Measurements from ENCODE around the gene ADCY2.

ADCY2 gene

DNA sequence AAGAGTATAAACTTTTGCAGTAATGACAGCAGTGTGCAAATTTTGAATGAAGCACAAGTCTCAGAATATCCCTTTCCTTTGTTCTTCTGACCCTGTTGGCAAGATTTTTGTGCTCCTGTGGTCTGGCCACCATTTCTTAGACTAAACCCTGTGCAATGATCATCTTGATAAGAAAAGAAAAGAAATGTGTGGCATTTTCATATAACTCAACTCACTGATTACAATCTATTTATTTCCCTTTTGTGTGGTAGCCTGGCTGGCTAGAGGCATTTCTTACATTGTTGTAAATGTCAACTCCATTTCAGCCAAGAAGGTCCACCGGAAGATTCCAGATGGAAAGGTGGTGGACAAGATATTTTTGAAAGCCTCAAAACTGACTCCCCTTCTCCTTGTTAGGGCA lies 41.9 kb downstream of the ADCY2 start:
- no peak for DNase-seq (ENCODE audit: low spot score)

DNA sequence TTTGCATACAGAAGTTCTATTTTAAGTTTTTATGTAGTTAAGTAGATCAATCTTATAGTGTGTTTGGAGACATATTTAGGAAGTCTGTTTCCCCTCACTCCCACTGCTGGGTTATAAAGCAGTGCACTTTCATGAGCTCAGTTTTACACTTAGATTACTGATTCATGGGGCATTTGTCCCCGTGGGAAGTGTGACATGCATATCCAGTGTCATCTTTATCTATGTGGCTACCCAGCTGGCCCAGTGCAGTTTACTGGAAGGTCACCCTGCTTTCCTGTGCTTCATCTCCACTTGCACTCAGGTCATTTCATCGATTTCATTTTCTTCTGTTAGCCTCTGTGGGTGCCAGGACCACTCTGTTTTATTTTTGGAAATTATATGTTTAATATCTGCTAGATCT lies 49.1 kb downstream of the ADCY2 start:
- no peak for DNase-seq (ENCODE audit: low spot score)

DNA sequence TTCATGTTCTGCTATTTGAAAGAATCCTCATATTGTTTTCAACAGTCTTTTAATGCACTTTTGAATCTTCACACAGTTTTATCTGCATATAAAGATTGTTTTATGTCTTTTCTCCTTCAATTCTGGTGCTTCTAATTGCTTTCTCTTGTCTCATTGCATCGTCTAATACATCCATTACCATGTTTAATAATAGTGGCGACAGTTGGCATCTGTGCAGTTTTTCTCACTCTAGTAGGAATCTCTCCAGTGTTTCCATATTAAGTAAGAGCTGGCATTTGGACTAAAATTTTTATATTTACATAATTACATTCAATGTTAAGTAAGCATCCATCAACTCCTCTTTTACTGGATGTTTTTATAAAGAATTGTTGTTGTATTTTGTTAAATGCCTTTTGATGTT lies 49.9 kb downstream of the ADCY2 start:
- DNase-seq (ENCODE audit: low spot score): no peak

DNA sequence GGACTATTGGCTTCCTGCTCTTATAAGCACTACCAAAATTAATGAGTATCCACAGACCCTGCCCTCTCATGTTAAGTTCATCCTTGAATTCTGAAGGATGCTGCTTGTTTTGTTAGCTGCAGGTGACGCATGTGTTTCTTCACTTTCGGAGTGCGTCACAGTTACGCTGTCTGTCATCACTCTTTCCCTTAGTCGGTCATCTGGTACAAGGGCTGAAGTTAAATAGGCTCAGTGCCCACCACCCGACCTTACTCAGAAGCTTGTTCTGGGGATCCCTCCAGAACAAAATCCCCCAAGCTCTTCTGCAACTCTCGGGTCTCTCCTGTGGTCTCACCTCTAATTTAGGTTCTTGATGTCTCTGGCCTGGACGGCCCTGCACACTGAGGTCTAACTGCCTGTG lies 51.0 kb downstream of the ADCY2 start:
- DNase-seq (ENCODE audit: low spot score): no peak

DNA sequence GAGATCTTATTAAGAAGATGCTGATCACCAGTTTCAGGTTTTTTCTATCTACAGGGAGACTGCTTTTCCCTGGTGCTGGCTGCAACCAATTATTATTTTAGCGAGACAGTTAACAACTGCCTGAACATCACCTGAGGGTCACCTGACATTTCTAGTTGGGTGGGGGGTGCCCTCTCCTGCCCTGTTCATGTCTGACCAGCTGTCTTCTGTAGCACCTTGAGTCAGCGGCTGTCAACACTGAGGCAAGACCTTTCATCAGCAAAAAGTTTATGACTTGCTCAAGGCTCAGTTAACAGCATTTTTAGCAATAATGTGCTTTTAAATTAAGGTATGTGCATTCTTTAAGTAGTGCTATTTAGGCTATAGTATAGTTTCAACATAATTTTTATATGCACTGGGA lies 58.0 kb downstream of the ADCY2 start:
- DNase-seq (ENCODE audit: low spot score): no peak

DNA sequence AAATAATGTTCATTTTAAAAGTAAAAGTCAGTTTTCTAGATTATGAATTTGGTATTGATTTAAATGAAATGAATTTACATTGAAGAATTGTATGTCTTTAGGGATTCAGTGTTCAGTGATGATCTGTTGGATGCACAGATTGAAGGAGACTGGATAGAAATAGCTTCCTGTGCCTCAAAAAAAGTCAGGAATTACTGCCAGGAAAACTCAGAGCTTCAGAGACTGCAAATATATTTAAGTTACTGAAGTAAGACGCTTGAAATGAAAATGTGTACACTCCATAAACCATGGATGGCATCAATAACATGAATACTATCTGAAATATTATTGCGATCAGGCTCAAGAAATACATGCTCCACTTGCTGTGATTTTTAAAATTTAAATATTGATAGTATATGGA lies 60.3 kb downstream of the ADCY2 start:
- DNase-seq (ENCODE audit: low spot score): no peak

DNA sequence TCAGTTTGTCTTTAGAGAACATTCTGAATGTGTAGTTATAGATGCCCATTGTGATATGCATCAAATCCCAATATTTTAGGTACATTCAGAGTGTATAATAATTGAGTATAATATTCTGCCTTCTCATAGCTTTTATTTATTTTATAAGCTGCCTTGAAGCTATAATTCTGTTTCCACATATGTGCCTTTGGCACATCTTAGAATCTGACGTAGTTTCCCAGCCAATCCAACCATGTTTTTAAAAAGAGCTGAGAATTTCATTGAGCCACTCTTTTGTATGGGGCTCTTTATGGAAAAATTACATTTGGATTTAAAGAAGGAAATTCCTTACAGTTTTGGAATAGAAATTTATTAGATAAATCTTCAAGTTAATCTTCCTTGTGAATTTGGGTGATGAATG lies 65.4 kb downstream of the ADCY2 start:
- no peak for DNase-seq (ENCODE audit: low spot score)

DNA sequence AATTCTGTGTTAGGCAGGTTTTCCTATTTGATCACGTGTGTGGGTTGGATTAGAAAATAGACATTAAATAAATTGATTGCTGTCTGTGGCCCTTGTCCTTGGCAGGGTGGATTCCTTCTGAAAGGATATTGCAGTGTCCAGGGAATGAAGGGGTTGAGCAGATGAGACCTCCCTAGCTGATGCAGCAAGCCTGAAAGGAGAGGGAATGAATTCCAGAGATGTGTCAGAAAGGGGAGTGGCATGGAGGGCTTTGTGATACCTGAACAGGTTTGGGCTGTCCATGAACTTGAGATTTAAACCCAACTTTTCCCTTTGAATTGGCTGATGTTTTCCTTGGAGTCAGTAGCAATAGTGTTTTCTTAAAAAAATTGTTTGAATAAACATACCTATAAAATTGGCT lies 66.8 kb downstream of the ADCY2 start:
- no peak for DNase-seq (ENCODE audit: low spot score)

DNA sequence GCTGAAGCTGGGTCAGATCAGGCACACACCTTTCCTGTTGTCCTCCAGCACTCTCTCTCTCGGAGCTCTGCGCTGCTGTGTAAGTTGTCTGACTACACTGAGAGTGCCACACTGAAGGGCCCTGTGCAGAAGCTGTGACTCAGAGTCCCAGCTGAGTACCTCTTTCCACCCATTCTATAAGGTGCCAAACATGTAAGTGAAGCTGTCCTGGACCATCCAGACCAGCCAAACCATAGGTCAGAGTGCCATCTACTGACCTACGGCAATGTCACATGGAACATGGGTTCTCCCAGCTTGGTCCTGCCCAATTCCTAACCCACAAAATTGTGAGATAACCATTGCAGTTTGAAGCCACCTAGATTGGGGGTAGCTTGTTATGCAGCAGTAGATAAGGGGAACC lies 68.2 kb downstream of the ADCY2 start:
- DNase-seq (ENCODE audit: low spot score): no peak

DNA sequence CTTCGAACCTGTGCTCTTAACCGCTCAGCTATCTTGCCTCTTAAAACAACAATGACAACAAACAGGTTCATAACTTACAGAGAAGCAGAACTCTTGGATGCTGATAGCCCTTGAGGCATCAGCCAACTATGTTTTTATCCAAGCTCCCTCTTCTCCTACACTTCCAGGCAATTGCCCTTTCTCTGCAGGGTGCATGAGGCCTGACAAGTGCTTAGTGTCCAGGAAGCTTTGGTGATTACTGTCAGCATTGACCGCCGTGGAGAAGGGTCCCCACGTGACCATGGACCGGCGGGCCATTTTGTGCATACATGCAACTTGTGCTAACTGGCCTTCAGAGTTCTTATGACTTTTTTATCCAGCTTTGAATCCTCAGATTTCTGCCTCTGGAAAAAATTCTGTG lies 71.2 kb downstream of the ADCY2 start:
- no peak for DNase-seq (ENCODE audit: low spot score)

DNA sequence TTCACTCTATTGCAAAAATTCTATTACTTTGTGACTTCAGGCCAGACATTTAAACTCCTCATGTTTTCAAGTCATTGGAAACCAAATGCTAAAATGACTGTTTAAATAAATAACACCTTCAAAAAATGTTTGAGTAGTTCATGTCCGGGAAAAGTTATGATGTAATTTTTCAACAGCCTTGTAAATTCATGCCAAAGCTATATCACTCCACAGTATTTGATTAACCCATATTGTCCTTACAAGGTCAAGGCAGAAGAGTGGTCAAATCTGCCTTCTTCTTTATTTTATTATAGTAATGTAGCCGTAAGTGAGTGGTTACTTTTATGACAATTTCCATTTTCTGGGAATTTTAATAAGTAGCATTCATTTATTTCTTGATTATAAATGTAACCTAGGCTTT lies 72.8 kb downstream of the ADCY2 start:
- no peak for DNase-seq (ENCODE audit: low spot score)

DNA sequence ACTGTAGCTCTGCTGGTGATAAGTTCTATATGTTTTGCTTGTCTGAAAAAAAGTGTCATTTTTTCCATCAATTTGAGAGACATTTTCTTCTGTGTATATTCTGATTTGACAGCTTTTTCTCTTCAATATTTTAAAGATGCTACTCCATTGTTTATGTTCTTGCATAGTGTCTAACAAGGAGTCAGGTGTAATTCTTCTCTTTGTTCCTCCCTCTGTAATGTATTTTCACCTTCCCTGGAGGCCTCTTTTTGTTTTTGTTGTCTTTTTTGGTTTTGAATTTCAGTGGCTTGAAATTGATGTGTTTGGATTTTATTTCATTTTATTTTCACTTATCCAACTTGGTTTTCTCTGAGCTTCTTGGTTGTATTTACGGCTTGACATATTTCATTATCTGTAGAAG lies 75.8 kb downstream of the ADCY2 start:
- no peak for DNase-seq (ENCODE audit: low spot score)

DNA sequence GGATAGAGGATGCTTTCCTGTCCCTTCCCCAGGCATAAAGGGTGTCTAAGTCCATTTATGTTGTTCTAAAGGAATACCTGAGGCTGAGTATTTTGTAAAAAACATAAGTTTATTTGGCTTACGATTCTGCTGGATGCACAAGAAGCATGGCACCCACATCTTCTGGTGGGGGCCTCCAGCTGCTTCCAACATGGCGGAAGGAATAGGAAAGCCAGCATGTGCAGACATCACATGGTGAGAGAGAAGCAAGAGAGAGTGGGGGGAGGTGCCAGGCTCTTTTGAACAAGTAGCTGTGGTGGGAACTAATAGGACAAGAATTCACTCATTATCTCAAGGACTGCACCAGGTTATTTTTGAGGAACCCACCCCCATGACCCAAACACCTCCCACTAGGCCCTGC lies 77.2 kb downstream of the ADCY2 start:
- no peak for DNase-seq (ENCODE audit: low spot score)

DNA sequence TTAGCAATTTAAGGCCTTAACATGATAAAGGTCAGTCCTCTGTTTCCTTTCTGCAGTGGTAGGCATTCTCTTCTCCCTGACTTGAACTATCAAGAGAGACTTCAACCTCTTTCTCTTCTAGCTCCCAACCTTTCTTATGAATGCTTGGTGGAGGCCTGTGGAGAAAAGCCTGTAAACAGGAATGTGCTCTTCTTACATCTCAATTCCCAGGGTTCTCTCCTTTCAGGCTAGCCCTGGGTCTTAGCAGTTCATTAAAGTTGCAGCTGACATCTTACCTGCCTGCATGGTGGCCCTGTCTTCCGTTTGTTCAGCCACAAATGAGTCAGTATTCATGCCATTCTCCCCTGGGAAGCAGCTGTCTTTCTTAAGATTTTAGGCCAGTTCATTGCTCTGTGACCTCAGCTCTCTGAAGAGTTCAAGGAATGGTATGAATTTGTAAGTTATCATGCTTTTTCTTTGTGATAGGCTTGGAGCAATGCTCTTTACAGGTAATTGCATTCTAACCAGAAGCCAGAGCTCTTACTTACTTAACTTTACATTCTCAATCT lies 77.8 kb downstream of the ADCY2 start:
- no peak for DNase-seq (ENCODE audit: low spot score)

DNA sequence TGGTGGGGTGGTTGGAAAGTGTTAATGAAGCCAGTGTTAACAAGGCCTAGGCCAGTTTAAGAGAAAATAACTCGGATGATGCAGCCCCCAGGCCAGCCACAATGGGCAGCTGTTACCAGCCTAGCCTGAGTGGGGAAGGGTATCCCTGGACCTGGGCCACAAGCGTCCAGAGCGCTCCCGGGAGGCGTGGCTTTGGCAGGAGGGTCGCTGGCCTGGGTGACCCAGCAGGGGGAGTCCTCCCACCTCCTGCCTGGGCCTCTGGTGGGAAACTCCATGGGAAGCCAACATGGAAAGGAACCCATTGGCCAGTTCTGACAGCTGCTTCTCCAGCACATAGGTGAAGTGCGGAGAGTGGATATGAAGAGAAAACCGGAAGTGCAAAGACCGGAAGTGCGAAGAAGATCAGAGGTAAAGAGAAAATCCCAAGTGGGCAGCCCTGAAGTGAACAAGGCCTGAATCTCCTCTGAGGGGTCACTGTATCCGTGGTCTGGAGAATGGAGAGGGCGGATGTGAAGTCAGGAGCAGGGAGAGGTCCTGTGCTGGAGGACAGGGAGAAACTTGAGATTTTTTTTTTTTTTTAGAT lies 79.0 kb downstream of the ADCY2 start:
- no peak for DNase-seq (ENCODE audit: low spot score)

DNA sequence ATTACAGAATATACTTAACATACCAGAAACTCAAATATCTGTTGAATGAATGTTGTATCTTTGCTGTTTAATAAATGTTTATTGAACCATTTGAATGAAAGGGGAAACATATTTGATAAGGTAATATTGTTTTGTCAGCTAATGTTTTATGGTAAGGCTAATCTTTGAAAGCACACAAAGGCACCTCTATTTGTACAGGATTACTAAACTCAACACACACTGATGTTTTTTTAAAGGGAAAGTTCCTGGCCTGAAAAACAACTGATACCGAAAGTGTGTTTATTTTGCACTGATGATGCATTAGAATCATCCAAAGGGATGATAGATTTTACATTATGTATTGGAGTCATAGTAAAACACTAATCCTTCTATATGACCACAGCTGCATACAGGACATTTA lies 82.5 kb downstream of the ADCY2 start:
- no peak for DNase-seq (ENCODE audit: low spot score)

DNA sequence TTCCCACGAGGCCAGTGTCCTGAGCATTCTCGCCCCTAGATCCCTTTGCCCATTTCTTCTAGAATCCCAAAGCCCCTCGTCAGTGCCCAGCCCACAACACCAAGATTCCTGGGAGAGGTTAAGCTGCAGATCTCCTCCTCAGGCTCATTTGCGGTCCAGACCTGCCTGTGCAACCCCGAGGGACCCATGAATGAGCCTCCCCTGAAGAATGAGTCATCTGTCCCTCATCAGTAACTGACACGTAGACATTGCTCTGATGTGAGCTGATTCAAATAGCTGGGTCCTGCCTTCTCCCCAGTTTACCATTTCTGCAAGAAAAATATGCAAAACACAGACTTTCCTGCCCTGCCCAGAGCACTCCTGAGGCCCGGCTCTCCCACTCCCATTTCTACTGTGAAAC lies 92.8 kb downstream of the ADCY2 start:
- DNase-seq (ENCODE audit: low spot score): no peak

DNA sequence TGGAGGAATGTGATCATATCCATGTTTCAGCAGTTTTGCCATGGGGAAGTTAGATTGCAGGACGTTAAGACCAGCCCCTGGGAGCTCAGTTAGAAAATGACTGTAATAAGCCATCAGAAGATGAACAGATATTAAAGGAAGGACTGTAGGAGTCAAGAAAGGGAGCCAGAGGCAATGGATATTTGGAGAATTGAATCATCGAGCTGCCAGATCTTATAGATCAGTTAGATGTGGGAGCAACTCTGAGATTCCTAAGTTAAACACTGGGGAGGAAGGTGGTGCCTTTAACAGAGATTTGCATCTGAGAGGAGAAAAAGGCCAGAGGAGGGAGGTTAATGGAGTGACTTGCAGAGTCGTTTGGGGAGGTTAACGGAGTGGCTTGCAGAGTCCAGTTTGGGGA lies 96.4 kb downstream of the ADCY2 start:
- DNase-seq (ENCODE audit: low spot score): no peak

DNA sequence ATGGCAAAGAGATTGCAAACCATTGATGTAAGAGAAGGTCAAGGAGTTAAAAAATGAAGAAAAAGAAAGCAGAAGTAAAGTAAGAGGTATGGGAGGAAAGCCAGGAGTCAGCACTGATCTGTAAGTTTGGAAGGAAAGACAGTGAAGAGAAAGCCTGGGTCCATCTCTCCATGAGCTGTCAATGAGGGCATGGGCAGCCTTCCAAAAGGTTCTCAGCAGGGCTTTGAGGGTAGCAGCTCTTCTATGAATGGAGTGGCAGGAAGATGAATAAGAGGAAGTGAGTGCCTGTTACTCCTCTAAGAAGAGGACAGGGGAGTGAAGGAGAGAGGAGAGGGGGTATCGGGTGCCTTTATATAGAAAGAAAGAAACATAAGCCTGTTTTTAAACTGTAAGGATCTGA lies 97.1 kb downstream of the ADCY2 start:
- DNase-seq (ENCODE audit: low spot score): no peak

DNA sequence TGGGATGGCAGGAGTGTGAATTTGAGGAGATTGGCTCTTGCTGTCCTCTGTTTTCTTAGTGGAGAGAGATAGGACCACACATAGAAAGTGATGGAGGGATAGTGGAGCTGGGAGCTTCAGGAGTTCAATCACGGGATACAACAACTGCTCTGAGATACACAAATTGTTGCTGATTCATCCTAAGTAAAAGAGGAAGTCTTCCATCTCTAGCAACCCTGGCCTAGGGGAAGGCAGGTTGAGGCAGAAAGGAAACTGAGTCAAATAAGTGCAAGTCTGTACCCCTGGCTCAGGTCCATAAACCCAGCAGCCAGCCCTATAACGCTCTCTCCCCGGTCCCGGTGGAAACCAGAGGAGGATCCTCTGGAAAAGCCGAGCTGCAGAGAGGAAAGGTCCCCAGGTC lies 97.7 kb downstream of the ADCY2 start:
- DNase-seq (ENCODE audit: low spot score): no peak

DNA sequence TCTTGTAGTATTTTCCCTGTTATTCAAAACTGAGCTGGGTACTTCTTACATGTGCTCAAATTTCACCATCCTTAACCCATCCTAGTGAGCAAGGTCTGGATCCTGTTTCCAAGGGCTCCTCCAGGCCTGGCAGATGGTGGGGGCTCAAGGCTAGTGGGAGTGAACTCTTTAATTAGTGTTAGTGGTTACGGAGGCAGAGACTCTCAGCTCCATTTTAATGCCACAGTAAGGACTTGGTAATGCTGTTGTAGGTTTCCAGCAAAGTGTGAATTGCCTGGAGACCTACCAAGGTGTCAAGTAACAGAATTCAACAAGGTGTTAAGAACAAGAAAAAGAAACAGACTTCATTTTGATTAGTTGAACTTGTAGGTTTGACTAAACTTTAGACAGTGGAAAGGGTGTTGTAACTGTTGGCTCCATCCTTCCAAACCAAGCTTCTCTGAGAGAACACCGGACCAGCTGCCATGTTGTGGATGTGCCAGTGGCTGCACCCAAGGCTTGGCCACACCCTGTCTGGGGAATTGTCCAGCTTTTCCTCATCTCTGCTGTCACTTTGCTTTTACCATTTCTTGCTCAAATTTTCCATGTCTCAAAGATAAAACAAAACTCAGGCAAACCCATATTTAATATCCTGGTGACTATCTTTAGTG lies 98.7 kb downstream of the ADCY2 start:
- no peak for DNase-seq (ENCODE audit: low spot score)

DNA sequence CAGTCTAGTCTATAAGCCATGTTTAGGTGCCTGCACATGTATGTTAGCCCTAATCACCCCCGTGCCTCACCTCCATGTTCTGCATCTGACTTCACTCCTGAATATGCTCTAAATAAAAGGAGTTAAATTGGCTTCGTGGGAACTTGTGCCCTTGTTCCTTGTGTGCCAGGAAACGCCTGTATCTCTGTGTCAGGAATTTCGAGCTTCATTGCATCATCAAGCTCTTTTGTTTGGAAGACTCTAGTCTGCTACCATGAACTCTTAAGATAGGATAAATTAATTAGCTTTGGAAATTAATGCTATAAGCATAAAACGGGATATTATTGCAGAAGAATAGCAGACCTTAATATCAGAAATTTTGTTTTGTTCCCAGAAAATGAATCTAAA lies 99.2 kb downstream of the ADCY2 start:
- DNase-seq (ENCODE audit: low spot score): no peak

DNA sequence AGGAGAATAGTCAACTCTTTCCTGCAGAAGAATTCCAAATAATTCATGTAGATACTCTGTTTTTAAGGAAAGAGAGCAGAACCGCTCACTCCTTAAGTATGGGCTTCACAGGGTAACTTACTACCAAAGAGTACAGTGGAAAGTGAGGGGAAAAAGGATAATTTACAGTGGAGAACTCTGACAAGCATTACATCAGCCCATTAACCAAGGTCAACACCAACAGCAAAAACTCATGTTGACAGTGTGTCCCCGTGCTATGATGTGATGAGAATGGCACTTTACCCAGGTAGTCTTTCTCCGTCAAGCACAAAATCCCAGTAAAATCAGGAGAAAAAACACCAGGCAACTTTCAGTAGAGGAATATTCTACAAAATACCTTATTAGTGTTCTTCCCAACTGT lies 104.3 kb downstream of the ADCY2 start:
- DNase-seq (ENCODE audit: low spot score): no peak

DNA sequence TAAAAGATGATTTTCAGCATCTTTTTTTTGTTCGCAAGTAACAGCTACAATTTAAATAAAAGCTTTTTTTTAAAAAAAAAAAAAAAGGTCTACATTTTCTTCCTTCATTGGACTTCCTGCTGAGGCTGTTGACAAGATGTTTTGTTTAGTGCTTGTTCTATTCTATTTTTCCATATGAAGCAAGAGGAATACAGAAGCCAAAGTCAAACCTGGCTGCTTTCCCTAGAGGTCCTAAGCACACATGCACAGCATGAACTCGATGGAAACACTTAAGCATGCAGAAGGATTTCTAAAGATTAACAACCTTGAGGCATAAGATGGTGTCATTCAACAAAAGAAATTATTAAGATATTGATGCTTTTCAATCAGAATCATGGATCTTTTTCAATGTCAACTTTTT lies 105.1 kb downstream of the ADCY2 start:
- no peak for DNase-seq (ENCODE audit: low spot score)

Measured in NAMALWA (cell line).